Sigmoid colon (tissue), 7 donors: ENCODE data around the gene WIPF2. TPM values are rescaled to one million over a fixed set of nuclear protein-coding genes. Genes with fewer than 3 reads are reported as not detected.

Experiments used
- DNase-seq: peaks from one replicate; pipeline ENCODE4 v3.0.0-alpha.2; 2019
- H3K27ac ChIP-seq, 4 donors: fragments of 200-600 bp; sonication (generic); one replicate each; pipeline ENCODE4 v1.5.1; 2016 to 2019; ENCODE audit warnings: mild to moderate bottlenecking in 1 of 4
- H3K27me3 ChIP-seq, 3 donors: fragments of 200-600 bp; sonication (generic); one replicate each; pipeline ENCODE4 v1.5.1; 2019; ENCODE audit warnings: mild to moderate bottlenecking in 1 of 3
- H3K36me3 ChIP-seq, 4 donors: fragments of 200-600 bp; sonication (generic); one replicate each; pipeline ENCODE4 v1.5.1; 2016 to 2019
- H3K4me1 ChIP-seq, 4 donors: fragments of 200-600 bp; sonication (generic); one replicate each; pipeline ENCODE4 v1.5.1; 2017 to 2019
- H3K4me3 ChIP-seq, 4 donors: fragments of 200-600 bp; sonication (generic); one replicate each; pipeline ENCODE4 v1.5.1; 2017 to 2019; ENCODE audit warnings: mild to moderate bottlenecking in 2 of 4, moderate library complexity in 1 of 4
- H3K9me3 ChIP-seq, 4 donors: fragments of 200-600 bp in 3 of 4; sonication (generic) in 3 of 4; one replicate each; pipeline versions ENCODE4 v1.5.1 to v1.6.1; 2013 to 2019
- EP300 ChIP-seq, 4 donors: sonication (generic); formaldehyde crosslinking; IDR thresholded peaks; one replicate each; pipeline ENCODE4 v1.6.1; 2017; ENCODE audit warnings: antibody characterized with exemption in 4 of 4
- POLR2A ChIP-seq, 2 donors: fragments of 450-650 bp; IDR thresholded peaks; one replicate each; pipeline ENCODE4 v1.6.1; 2016; ENCODE audit warnings: antibody characterized with exemption in 2 of 2, mild to moderate bottlenecking in 2 of 2, moderate library complexity in 2 of 2
- POLR2AphosphoS5 ChIP-seq, 4 donors: sonication (generic); formaldehyde crosslinking; IDR thresholded peaks; one replicate each; pipeline ENCODE4 v1.6.1; 2017; ENCODE audit warnings: antibody characterized with exemption in 4 of 4
- WGBS, 2 donors: extraction: QIAGEN DNeasy Blood & Tissue Kit; methylation state at CpG; one replicate each; pipeline ENCODE4 v1.1.7; 2013; 5-methylcytosine and 5-hydroxymethylcytosine counted together
- intact Hi-C: fragments of 100-400 bp; cut with DNase I; formaldehyde crosslinking; loops from one replicate; pipeline ENCODE4 v1.15.1; 2023
- polyA plus RNA-seq, 3 donors: library from polyadenylated mRNA; stranded (reverse); fragments of 200-250 nt; gene quantifications; one replicate each; pipeline ENCODE4 v1.2.3, GENCODE V29; 2013
- total RNA-seq, 4 donors: library from RNA; depleted of rRNA; stranded (reverse); fragments of >200 nt; gene quantifications; one replicate each; pipeline ENCODE4 v1.1.0, GENCODE V29; 2016
- TF ChIP-seq, protein P1 (sequence below), 4 experiments: fragments of 450-650 bp in 3 of 4; fragments of 200-600 bp in 1 of 4; IDR thresholded peaks; one replicate each; pipeline ENCODE4 v1.5.1; 2016 to 2019; ENCODE audit warnings: antibody characterized with exemption in 4 of 4, mild to moderate bottlenecking in 3 of 4, moderate library complexity in 2 of 4
- donor health status: healthy with polysubstance abuse.
- donor health status: Bipolar disorder and iron deficiency.
- donor health status: healthy.

WIPF2 gene
- total and polyA plus RNA-seq, 7 donors, result 6.7 to 20.3 (median 10.2) TPM

DNA sequence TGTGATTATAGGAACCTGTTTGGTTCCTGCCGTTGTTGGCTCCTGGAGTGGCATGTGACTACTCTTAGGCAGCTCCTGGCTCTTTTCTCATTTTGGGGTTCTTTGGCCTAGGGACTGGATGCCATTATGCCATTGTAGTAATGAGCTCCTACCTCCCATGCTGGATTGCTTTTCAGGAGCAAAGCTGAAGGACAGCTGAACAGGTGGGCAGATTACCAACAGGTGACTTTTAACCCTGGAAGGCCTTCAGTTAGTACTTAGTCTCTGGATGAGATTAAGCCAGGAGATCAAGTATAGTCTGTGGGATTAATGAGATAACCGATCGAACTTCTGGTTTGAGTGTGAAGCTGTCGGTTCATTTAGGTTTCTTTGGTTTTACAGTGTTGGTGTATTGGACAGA lies 25.2 kb downstream of the WIPF2 start:
- Histone ChIP-seq H3K4me3 (no peak overlapping the region), H3K27ac (no peak overlapping the region), H3K36me3 (no peaks in the 10 kb centered on the region), H3K4me1 (peaks cover 0 to 38% (median 19%) of the 10 kb centered on the region in 4 donors), H3K27me3 (no peaks in the 10 kb centered on the region), H3K9me3 (no peaks in the 10 kb centered on the region)
- intact Hi-C loops, result no loop called here
- TF ChIP-seq POLR2A (IDR thresholded peaks at IDR 0.05) (no peak), POLR2AphosphoS5 (IDR thresholded peaks at IDR 0.05) (no peak), EP300 (IDR thresholded peaks at IDR 0.05) (no peak)
- TF ChIP-seq, protein P1, sequence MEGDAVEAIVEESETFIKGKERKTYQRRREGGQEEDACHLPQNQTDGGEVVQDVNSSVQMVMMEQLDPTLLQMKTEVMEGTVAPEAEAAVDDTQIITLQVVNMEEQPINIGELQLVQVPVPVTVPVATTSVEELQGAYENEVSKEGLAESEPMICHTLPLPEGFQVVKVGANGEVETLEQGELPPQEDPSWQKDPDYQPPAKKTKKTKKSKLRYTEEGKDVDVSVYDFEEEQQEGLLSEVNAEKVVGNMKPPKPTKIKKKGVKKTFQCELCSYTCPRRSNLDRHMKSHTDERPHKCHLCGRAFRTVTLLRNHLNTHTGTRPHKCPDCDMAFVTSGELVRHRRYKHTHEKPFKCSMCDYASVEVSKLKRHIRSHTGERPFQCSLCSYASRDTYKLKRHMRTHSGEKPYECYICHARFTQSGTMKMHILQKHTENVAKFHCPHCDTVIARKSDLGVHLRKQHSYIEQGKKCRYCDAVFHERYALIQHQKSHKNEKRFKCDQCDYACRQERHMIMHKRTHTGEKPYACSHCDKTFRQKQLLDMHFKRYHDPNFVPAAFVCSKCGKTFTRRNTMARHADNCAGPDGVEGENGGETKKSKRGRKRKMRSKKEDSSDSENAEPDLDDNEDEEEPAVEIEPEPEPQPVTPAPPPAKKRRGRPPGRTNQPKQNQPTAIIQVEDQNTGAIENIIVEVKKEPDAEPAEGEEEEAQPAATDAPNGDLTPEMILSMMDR (IDR thresholded peaks at IDR 0.05), result no peak
- no peak for DNase-seq
- 88 to 89% methylated on average over 4 of the region's 4 CpGs for WGBS, 2 donors

GRCh38 chr17:40247926-40248495 lies 28.9 kb downstream of the WIPF2 start:
- Histone ChIP-seq H3K4me3 (no peak overlapping the region), H3K27me3 (no peaks in the 10 kb centered on the region), H3K36me3 (no peaks in the 10 kb centered on the region), H3K4me1 (peaks cover 0 to 40% (median 35%) of the 10 kb centered on the region in 4 donors), H3K9me3 (no peaks in the 10 kb centered on the region), H3K27ac (peak overlapping the region in 2 of 4 donors; percentile 14 to 15)
- TF ChIP-seq POLR2AphosphoS5 (IDR thresholded peaks at IDR 0.05), result no peak
- TF ChIP-seq POLR2A (IDR thresholded peaks at IDR 0.05), result no peak
- TF ChIP-seq, protein P1 (IDR thresholded peaks at IDR 0.05), result no peak
- no peak for TF ChIP-seq EP300 (IDR thresholded peaks at IDR 0.05)
- intact Hi-C loops, result no loop called here
- 90% methylated on average over 7 of the region's 7 CpGs for WGBS, 2 donors
- no peak for DNase-seq

- intact Hi-C loops, result no loop called here
- no peaks in the 10 kb centered on the region for H3K9me3 ChIP-seq
- 91 to 98% methylated on average over 1 of the region's 1 CpG for WGBS, 2 donors
- no peaks in the 10 kb centered on the region for H3K27me3 ChIP-seq
- peaks cover 0 to 37% (median 35%) of the 10 kb centered on the region in 4 donors for H3K4me1 ChIP-seq
- no peaks in the 10 kb centered on the region for H3K36me3 ChIP-seq
- peak overlapping the region in 2 of 4 donors; percentile 14 to 15 for H3K27ac ChIP-seq
- no peak for TF ChIP-seq EP300 (IDR thresholded peaks at IDR 0.05)
- DNase-seq, result no peak
- no peak overlapping the region for H3K4me3 ChIP-seq
Observed at GRCh38 chr17:40248507-40248906, 29.4 kb downstream of the WIPF2 start.

DNA sequence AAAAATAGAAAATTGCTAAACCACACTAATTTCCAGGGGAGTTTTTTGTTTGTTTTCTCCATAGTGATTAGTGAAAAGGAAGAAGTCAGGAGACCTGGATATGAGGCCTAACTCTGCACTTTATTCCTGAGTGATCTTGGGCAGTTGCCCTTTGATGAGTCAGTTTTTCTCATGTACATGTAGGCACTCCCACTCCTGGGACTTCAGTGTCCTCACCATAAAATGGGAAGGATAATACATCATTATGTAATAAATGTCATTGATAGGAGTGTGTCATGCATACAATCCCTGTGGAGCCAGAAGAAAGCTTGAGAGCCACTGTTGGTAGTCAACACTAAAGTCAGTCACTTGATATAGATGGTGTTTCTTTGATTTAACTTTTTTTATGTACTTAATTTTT lies 32.5 kb downstream of the WIPF2 start:
- Histone ChIP-seq H3K27ac (peak overlapping the region in 3 of 4 donors; percentile 61 to 70 (median 67)), H3K4me1 (peaks cover 0 to 35% (median 31%) of the 10 kb centered on the region in 4 donors), H3K36me3 (peaks cover 0 to 5% (median 0%) of the 10 kb centered on the region in 4 donors), H3K4me3 (no peak overlapping the region), H3K9me3 (no peaks in the 10 kb centered on the region), H3K27me3 (no peaks in the 10 kb centered on the region)
- peak; percentile 81 for DNase-seq
- TF ChIP-seq EP300 (IDR thresholded peaks at IDR 0.05) (peak in 2 of 4 donors; percentile 30 to 71), POLR2A (IDR thresholded peaks at IDR 0.05) (no peak), POLR2AphosphoS5 (IDR thresholded peaks at IDR 0.05) (peak; percentile 70 to 89 (median 74))
- TF ChIP-seq, protein P1 (IDR thresholded peaks at IDR 0.05), result no peak
- intact Hi-C loops, result no loop called here

- intact Hi-C loops, result no loop called here
- Histone ChIP-seq H3K27me3 (no peaks in the 10 kb centered on the region), H3K9me3 (no peaks in the 10 kb centered on the region), H3K36me3 (peaks cover 0 to 25% (median 14%) of the 10 kb centered on the region in 4 donors), H3K4me1 (peaks cover 0 to 31% (median 27%) of the 10 kb centered on the region in 4 donors), H3K27ac (no peak overlapping the region), H3K4me3 (no peak overlapping the region)
- TF ChIP-seq EP300 (IDR thresholded peaks at IDR 0.05), result no peak
- no peak for TF ChIP-seq POLR2AphosphoS5 (IDR thresholded peaks at IDR 0.05)
- TF ChIP-seq POLR2A (IDR thresholded peaks at IDR 0.05), result no peak
- WGBS, 2 donors, result 96 to 97% methylated on average over 3 of the region's 3 CpGs
- no peak for DNase-seq
Observed at GRCh38 chr17:40253565-40253964, 34.5 kb downstream of the WIPF2 start.

- Histone ChIP-seq H3K27me3 (no peaks in the 10 kb centered on the region), H3K27ac (no peak overlapping the region), H3K9me3 (no peaks in the 10 kb centered on the region), H3K4me3 (no peak overlapping the region), H3K4me1 (no peaks in the 10 kb centered on the region), H3K36me3 (peaks cover 11 to 76% (median 37%) of the 10 kb centered on the region in 4 donors)
- no peak for TF ChIP-seq EP300 (IDR thresholded peaks at IDR 0.05)
- WGBS, 2 donors, result 50 to 80% methylated on average over 2 of the region's 2 CpGs
- intact Hi-C loops, result no loop called here
- no peak for DNase-seq
Observed at GRCh38 chr17:40259505-40259904, 40.4 kb downstream of the WIPF2 start.
